HG03442 (cell line): ENCODE measurements around the gene PPP6R1.

Source experiments
- ATAC-seq: cut with Tn5 transposase; IDR thresholded peaks from one replicate; pipeline ENCODE4 v1.9.1; 2021; ENCODE audit warnings: mild to moderate bottlenecking, moderate library complexity; ENCODE audit not compliant: unreplicated experiment

PPP6R1 gene

GRCh38 chr19:55244004-55244680 is 14.7 kb downstream of the PPP6R1 start:
- ATAC-seq = no peak

- no peak for ATAC-seq
Observed at GRCh38 chr19:55242517-55242916, 16.3 kb downstream of the PPP6R1 start.

GRCh38 chr19:55241935-55242464 is 16.8 kb downstream of the PPP6R1 start:
- ATAC-seq = no peak

- ATAC-seq = no peak
Observed at GRCh38 chr19:55241143-55241934, 17.5 kb downstream of the PPP6R1 start.

- no peak for ATAC-seq
Observed at GRCh38 chr19:55240713-55241020, 18.1 kb downstream of the PPP6R1 start.

GRCh38 chr19:55239004-55239403 is 19.8 kb downstream of the PPP6R1 start:
- no peak for ATAC-seq

GRCh38 chr19:55238030-55238429 is 20.8 kb downstream of the PPP6R1 start:
- no peak for ATAC-seq

- no peak for ATAC-seq
Observed at GRCh38 chr19:55232986-55233385, 25.8 kb downstream of the PPP6R1 start.

GRCh38 chr19:55232286-55232602 is 26.6 kb downstream of the PPP6R1 start:
- no peak for ATAC-seq

- ATAC-seq = no peak
Observed at GRCh38 chr19:55231391-55232285, 27.2 kb downstream of the PPP6R1 start.

GRCh38 chr19:55230780-55231179 is 28.0 kb downstream of the PPP6R1 start:
- ATAC-seq = no peak

GRCh38 chr19:55230329-55230728 is 28.5 kb downstream of the PPP6R1 start:
- ATAC-seq = no peak

GRCh38 chr19:55229789-55230182 is 29.0 kb downstream of the PPP6R1 start:
- no peak for ATAC-seq

GRCh38 chr19:55229145-55229788 is 29.6 kb downstream of the PPP6R1 start:
- no peak for ATAC-seq

GRCh38 chr19:55228403-55229031 is 30.3 kb downstream of the PPP6R1 start, which contains the start of gene TMEM86B:
TSS of gene TMEM86B (minus strand) at chr19:55228763. CDS start at chr19:55228741, 22 bp downstream.
- no peak for ATAC-seq

- ATAC-seq = no peak
Observed at GRCh38 chr19:55228015-55228391, 30.8 kb downstream of the PPP6R1 start.

- ATAC-seq = no peak
Observed at GRCh38 chr19:55227241-55228014, 31.4 kb downstream of the PPP6R1 start.

GRCh38 chr19:55226788-55227187 is 32.0 kb downstream of the PPP6R1 start:
- no peak for ATAC-seq

GRCh38 chr19:55226273-55226672 is 32.5 kb downstream of the PPP6R1 start:
- no peak for ATAC-seq
